DOHH2 (cell line): Measurements from ENCODE around the gene RICTOR.

ENCODE experiments used
- CTCF ChIP-seq: fragments of 200-600 bp; sonication (generic); IDR thresholded peaks from one replicate; pipeline ENCODE4 v1.5.1; 2014; ENCODE audit warnings: antibody characterized with exemption, mild to moderate bottlenecking, low read depth, low read length; ENCODE audit not compliant: poor library complexity, severe bottlenecking
- EZH2phosphoT487 ChIP-seq: fragments of 200-600 bp; sonication (generic); IDR thresholded peaks from 2 replicates; pipeline ENCODE4 v1.6.1; 2017; ENCODE audit warnings: borderline replicate concordance, mild to moderate bottlenecking, antibody characterized with exemption, low read length, moderate library complexity, mixed read lengths

- TF ChIP-seq CTCF (no peak), EZH2phosphoT487 (no peak)
Observed at GRCh38 chr5:39062104-39062503, 12.1 kb downstream of the RICTOR start.
